Caco-2 (cell line): Measurements from ENCODE around the gene MOK. TPM values are rescaled to one million over a fixed set of nuclear protein-coding genes. Genes with fewer than 3 reads are reported as not detected.

Experiments used
- BruUV-seq: library from RNA; stranded (reverse); fragments of 400-500 nt; replicated peaks from 2 replicates; lab custom pipeline; 2021; lab: Mats Ljungman, UMichigan
- CTCF ChIA-PET: fragments of 300-600 bp; sonication (Branson Sonifier 250); formaldehyde crosslinking; loops from one replicate; lab custom pipeline; 2022; ENCODE audit warnings: antibody characterized with exemption; lab: Charles Lee
- POLR2A ChIA-PET: fragments of 300-600 bp; sonication (Branson Sonifier 250); formaldehyde crosslinking; loops from one replicate; lab custom pipeline; 2022; ENCODE audit warnings: antibody characterized with exemption; lab: Charles Lee
- DNase-seq, 2 experiments: peaks; one replicate each; pipeline versions ENCODE4 v3.0.0 to v3.0.0-alpha.2; 2020 to 2022
- H3K27me3 ChIP-seq: replicated peaks from 2 replicates; pipeline ENCODE4 v1.6.0; 2011; ENCODE audit warnings: low read length; ENCODE audit not compliant: control insufficient read depth, insufficient read depth
- H3K36me3 ChIP-seq: 2 replicates; pipeline ENCODE4 v1.5.1; 2011; ENCODE audit warnings: low read length; ENCODE audit not compliant: control insufficient read depth, insufficient read depth
- H3K4me1 ChIP-seq: fragments of 250-450 bp; sonication (Bioruptor Pico); 2 replicates; pipeline ENCODE4 v1.5.1; 2020; ENCODE audit warnings: mild to moderate bottlenecking
- H3K4me3 ChIP-seq: 2 replicates; pipeline ENCODE4 v1.5.1; 2011; ENCODE audit warnings: low read depth, mild to moderate bottlenecking, control low read depth, low read length
- H3K9me3 ChIP-seq: fragments of 250-450 bp; sonication (Bioruptor Pico); 2 replicates; pipeline ENCODE4 v1.5.1; 2020; ENCODE audit warnings: mild to moderate bottlenecking, moderate library complexity
- H3K27ac Mint-ChIP-seq: one replicate; pipeline ENCODE4 v1.8.0; 2022; ENCODE audit warnings: mixed read lengths; ENCODE audit not compliant: unreplicated experiment
- H3K27me3 Mint-ChIP-seq: one replicate; pipeline ENCODE4 v1.8.0; 2022; ENCODE audit warnings: mixed read lengths; ENCODE audit not compliant: insufficient read depth, unreplicated experiment
- H3K36me3 Mint-ChIP-seq: one replicate; pipeline ENCODE4 v1.8.0; 2022; ENCODE audit warnings: mild to moderate bottlenecking, mixed read lengths; ENCODE audit not compliant: insufficient read depth, unreplicated experiment
- H3K4me1 Mint-ChIP-seq: one replicate; pipeline ENCODE4 v1.8.0; 2022; ENCODE audit warnings: low read depth, mixed read lengths; ENCODE audit not compliant: unreplicated experiment
- H3K4me3 Mint-ChIP-seq: one replicate; pipeline ENCODE4 v1.8.0; 2022; ENCODE audit warnings: mild to moderate bottlenecking, moderate library complexity, mixed read lengths; ENCODE audit not compliant: unreplicated experiment
- H3K9me3 Mint-ChIP-seq: one replicate; pipeline ENCODE4 v1.8.0; 2022; ENCODE audit warnings: mixed read lengths; ENCODE audit not compliant: unreplicated experiment
- intact Hi-C: fragments of 100-400 bp; cut with micrococcal nuclease; formaldehyde crosslinking; loops from one replicate; pipeline ENCODE4 v1.10.0; 2022; ENCODE audit not compliant: unreplicated experiment
- total RNA-seq: library from RNA; stranded (reverse); gene quantifications from 2 replicates; pipeline ENCODE4 v1.2.3, GENCODE V29; 2022
- TF ChIP-seq, protein P1 (sequence below), 2 experiments: fragments of 200-600 bp in 1 of 2; IDR thresholded peaks; 1 replicate in 1 of 2; 2 replicates in 1 of 2; pipeline versions ENCODE4 v1.5.1 to v1.8.0; 2011 to 2022; ENCODE audit warnings: antibody characterized with exemption in 1 of 2, control low read depth in 1 of 2, inconsistent platforms in 1 of 2, low read depth in 1 of 2, low read length in 1 of 2, mild to moderate bottlenecking in 1 of 2, moderate library complexity in 1 of 2; ENCODE audit not compliant: insufficient read depth in 1 of 2, severe bottlenecking in 1 of 2, unreplicated experiment in 1 of 2

The MOK gene
- total RNA-seq, 1 experiment from 2014 or later = 1.4 TPM

- H3K4me1 Mint-ChIP-seq = no peaks in the 10 kb centered on the region
- no peak overlapping the region for H3K27ac Mint-ChIP-seq
- TF ChIP-seq, protein P1, sequence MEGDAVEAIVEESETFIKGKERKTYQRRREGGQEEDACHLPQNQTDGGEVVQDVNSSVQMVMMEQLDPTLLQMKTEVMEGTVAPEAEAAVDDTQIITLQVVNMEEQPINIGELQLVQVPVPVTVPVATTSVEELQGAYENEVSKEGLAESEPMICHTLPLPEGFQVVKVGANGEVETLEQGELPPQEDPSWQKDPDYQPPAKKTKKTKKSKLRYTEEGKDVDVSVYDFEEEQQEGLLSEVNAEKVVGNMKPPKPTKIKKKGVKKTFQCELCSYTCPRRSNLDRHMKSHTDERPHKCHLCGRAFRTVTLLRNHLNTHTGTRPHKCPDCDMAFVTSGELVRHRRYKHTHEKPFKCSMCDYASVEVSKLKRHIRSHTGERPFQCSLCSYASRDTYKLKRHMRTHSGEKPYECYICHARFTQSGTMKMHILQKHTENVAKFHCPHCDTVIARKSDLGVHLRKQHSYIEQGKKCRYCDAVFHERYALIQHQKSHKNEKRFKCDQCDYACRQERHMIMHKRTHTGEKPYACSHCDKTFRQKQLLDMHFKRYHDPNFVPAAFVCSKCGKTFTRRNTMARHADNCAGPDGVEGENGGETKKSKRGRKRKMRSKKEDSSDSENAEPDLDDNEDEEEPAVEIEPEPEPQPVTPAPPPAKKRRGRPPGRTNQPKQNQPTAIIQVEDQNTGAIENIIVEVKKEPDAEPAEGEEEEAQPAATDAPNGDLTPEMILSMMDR (IDR thresholded peaks at IDR 0.05; ENCODE audit: insufficient read depth in 1 of 2, low read depth in 1 of 2, low read length in 1 of 2, severe bottlenecking in 1 of 2, unreplicated experiment in 1 of 2) = no peak
- Histone ChIP-seq H3K4me1 (no peaks in the 10 kb centered on the region), H3K9me3 (no peaks in the 10 kb centered on the region), H3K4me3 (no peak overlapping the region), H3K36me3 (no peaks in the 10 kb centered on the region; the same call in 1 of the 2 replicates), H3K27me3 (no peaks in the 10 kb centered on the region)
- intact Hi-C loops = no loop called here
- no peaks in the 10 kb centered on the region for H3K9me3 Mint-ChIP-seq
- ChIA-PET CTCF (no interaction called here), POLR2A (no interaction called here)
- peaks cover 22% of the 10 kb centered on the region for H3K36me3 Mint-ChIP-seq
- no TSS peak for BruUV-seq
- H3K4me3 Mint-ChIP-seq = no peak overlapping the region
- no peak for DNase-seq
- H3K27me3 Mint-ChIP-seq = no peaks in the 10 kb centered on the region
Measured at GRCh38 chr14:102212356-102212755, 92.6 kb downstream of the MOK start.

- Mint-ChIP-seq H3K27ac (no peak overlapping the region), H3K36me3 (peaks cover 25% of the 10 kb centered on the region), H3K4me1 (no peaks in the 10 kb centered on the region), H3K9me3 (no peaks in the 10 kb centered on the region), H3K27me3 (no peaks in the 10 kb centered on the region), H3K4me3 (no peak overlapping the region)
- Histone ChIP-seq H3K36me3 (no peaks in the 10 kb centered on the region; the same call in 1 of the 2 replicates), H3K4me3 (no peak overlapping the region), H3K4me1 (no peaks in the 10 kb centered on the region), H3K27me3 (no peaks in the 10 kb centered on the region), H3K9me3 (no peaks in the 10 kb centered on the region)
- POLR2A ChIA-PET = no interaction called here
- intact Hi-C loops = no loop called here
- BruUV-seq = no TSS peak
- TF ChIP-seq, protein P1 (IDR thresholded peaks at IDR 0.05; ENCODE audit: insufficient read depth in 1 of 2, low read depth in 1 of 2, low read length in 1 of 2, severe bottlenecking in 1 of 2, unreplicated experiment in 1 of 2) = no peak
- CTCF ChIA-PET = no interaction called here
- no peak for DNase-seq
Measured at GRCh38 chr14:102211240-102211639, 93.7 kb downstream of the MOK start.

DNA sequence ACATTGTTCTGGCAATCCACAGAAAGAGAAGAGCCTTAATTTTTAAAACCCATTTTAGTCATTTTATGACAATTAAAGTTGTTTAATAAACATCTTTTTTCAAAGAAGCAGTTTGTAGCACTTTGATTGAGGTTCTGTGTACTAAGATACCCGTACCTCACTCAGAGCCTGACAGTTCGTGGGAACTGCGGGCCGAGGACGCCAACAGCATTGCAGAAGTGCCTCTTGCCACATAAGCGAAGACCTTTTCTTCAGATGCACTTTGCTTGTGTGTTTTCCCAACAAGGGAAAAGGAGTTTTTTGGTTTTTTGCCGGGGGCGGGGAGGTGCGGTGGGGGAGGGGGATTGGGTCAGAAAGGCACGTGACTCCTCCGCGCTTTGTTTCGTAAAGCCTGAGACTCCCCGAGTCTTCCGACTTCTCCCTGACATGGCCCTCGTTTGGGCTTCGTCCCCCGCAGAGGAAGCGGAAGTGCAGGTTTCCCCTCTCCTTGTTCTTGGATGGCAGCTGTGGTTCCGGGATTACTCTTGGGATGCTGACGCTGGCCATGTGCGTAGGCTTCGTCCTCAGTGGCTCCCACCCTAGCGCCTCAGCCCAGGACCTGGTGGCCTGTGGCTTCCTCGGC lies 94.4 kb downstream of the MOK start:
- H3K9me3 Mint-ChIP-seq = no peaks in the 10 kb centered on the region
- peaks cover 26% of the 10 kb centered on the region for H3K36me3 Mint-ChIP-seq
- H3K27me3 ChIP-seq = no peaks in the 10 kb centered on the region
- DNase-seq = no peak
- ChIA-PET POLR2A (no interaction called here), CTCF (no interaction called here)
- no peak overlapping the region for H3K4me3 Mint-ChIP-seq
- no peaks in the 10 kb centered on the region for H3K9me3 ChIP-seq
- no peaks in the 10 kb centered on the region; the same call in 1 of the 2 replicates for H3K36me3 ChIP-seq
- H3K27ac Mint-ChIP-seq = no peak overlapping the region
- H3K27me3 Mint-ChIP-seq = no peaks in the 10 kb centered on the region
- BruUV-seq = no TSS peak
- no peak overlapping the region for H3K4me3 ChIP-seq
- no peaks in the 10 kb centered on the region for H3K4me1 ChIP-seq
- intact Hi-C loops = no loop called here
- TF ChIP-seq, protein P1 (IDR thresholded peaks at IDR 0.05; ENCODE audit: insufficient read depth in 1 of 2, low read depth in 1 of 2, low read length in 1 of 2, severe bottlenecking in 1 of 2, unreplicated experiment in 1 of 2) = no peak
- no peaks in the 10 kb centered on the region for H3K4me1 Mint-ChIP-seq
